ENCODE measurements around the gene TLX2.

TLX2 gene

DNA sequence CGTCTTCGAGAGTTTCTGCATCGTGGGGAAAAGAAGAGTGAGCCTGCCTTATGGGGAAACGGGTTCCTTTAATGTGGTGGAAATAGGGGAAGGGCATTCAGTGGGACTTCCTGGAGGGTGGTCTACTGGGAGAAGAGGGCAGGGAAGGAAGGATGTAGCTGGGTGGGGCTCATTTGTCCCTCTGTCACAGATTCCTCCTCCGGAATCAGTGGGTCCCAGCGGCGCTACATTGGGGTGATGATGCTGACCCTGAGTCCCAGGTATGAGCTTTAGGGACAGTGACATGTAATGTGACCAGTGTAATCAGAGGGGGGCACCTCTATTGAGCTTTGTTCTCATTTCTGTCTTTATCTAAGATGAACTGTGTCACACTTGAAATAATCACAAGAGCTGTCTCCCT, 17.4 kb downstream of the TLX2 start:
- no peak for DNase-seq (ENCODE audit: low read depth)

DNA sequence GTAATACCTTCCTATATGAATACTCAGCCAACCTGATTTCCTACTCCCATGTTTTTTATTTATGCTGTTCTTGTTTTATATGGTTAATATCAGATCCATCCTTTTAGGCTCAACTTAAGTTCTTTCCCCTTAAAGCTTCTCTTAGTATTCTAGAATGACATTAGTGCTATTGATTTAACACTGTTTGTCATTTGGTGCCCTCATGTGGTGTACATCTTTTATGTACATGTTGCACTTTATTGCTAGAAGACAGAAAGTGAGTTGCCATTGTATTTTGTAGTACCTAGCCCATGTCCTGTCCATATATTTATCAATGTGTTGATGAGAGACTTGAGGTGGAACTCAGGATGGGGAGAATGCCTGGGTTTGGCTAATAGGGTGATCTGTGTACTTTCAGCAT, 18.0 kb downstream of the TLX2 start:
- peak; percentile 39 for DNase-seq (ENCODE audit: low read depth)

DNA sequence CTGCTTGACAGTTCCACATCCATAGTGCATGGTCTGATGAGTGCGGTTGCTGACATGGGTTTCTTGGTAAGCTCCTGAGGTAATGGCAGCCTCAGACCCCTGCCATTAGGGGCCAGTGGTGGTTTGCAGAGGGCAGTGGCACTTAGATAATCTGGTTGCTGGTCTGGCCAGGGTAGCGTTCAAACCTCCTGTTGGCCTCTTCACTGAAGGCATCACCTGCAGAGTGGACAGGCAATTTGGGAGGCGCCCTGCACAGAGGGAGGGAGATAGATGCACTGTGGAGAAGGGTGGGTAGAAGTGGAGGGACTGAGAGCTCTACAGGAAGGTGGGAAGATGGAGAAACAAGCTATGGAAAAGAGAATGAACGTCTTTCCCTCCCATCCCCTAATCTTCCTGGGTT, 19.2 kb downstream of the TLX2 start:
- DNase-seq (ENCODE audit: low read depth), result no peak

DNA sequence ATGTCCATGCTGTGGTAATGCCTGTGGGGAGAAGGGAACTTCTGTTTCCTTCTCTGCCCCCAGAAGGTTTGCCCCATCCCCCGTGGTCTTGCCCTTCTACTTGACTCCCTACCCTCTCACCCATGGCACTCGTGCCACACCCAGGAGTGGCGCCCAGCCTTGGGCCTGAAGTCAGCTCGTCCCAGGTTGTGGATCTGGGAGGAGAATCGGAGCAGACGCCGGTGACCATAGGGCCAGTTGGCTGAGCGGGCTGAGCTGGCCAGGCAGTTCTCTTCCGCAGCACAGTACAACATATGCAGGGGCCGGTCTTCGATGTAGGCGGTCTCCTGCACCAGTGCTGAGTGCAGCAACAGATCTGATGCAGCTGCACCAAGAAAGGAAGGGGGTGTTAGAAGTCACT, 20.2 kb downstream of the TLX2 start:
- DNase-seq (ENCODE audit: low read depth), result no peak

DNA sequence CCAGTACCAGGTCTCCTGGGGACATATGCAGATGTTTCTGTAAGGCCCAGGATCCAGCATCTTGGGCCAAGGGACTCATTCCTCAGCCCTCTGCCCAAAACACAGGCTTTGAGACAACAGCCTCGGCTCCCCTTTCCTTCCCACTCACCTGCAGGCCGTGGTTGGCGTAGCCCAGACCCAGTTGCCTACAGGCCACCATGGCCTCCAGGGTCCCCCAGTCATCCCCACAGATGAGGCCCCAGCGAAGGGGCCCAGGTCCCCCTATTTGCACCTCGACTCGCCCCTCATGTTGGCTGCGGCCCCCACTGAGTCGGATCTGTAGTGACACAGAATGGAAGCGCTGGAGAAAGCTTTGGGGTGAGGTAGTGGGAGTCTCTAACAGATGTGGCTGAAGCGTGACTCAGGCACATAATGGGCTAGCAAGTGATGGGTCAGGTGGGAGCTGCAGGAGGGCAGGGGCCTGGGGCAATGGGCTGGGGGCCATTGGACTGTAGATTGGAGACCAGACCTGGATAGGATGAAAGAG, 21.3 kb downstream of the TLX2 start:
- DNase-seq (ENCODE audit: low read depth), result no peak

DNA sequence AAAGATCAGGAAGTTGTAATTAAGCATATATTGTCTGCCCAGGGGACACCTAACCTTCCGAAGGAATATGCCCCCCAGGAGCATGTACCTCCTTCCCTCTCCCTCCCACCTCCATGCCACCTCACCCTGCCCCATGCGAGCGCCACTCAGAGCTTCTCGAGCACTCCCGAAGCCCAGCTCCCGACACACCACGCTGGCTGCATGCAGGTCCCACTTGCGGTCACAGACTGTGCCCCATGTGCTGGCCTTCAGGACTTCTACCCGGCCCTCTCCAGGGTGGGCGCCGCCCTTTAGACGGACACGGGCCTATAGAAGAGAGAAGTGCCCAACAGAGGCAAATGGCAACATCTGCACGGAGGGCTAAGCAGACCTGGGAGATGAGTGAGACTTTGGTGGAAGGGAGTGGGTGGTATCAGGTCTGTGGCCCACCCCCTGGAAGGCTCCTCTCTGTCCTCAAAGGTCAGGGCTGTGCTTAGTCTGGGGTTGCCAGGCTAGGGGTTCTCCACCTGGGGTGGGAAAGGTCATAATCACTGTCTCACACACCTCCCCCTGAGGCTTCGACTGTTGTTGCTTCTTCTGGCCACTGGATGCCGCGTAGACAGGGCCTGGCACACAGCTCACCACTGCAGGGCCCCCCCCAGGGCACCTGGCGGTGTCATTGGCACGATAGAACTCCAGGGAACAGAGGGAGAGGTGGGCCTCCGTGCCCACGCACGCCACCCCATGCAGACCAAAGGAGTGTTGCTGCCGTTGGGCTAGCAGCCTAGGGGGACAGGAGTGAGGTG, 22.1 kb downstream of the TLX2 start:
- no peak for DNase-seq (ENCODE audit: low read depth)

DNA sequence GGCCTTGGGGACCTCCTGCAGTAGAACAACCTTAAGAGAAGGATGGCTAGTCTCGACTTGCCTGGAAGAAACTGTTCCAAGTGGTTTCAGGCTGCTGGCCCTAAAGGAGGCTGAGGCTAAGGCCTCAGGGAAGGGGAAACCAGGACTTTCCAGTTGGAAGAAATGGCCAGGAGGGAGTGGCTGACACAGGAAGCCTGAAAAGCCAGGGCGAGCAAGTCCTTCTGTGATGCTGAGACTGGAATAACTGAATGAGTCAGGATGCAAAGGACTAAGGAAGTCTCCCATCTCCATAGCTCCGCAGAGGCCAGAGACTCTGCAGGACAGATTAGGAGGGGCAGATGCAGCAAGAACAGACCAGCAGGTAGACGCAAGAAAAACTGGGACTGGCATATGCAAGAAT, 22.9 kb downstream of the TLX2 start:
- no peak for DNase-seq (ENCODE audit: low read depth)

DNA sequence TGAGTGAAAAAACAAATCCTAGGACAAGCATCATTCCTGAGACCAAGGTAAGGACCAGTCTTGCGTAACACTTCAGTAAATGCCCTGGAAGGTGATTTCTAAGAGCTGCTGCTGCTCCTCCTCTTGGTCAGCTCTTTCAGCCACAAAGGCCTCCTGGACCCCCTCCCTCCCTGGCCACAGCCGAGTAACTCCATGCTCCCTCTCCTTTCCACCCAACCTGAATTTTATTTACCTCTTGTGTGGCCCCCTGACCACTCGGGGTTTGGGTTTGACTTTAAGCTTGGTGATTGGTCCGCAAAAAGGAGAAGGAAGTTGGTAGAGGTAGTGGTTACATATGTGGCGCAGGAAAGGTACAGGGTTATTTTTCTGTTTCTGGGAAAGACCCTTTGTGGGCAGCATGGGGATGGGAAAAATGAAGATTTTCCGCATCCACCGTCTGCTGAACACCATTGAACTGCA, 24.7 kb downstream of the TLX2 start:
- no peak for DNase-seq (ENCODE audit: low read depth)

DNA sequence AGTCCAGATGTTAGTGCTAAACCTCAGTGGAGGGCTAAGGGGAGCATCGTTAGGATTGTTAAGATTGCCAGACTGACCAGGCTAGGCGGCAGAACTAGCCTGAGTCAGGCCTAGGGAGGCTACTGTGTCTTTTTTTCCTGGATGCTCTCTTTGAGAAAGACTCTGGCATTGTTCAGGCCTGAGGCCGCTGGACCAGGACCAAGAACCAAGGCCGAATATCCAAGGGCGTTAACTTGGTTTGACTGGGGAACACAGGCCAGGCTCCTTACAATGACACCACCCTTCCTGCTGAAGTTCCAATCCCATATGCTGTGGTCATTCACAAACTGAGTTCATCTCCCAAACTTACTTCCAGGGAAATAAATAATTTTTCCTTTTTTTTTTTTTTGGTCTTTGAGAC, 26.0 kb downstream of the TLX2 start:
- no peak for DNase-seq (ENCODE audit: low read depth)

DNA sequence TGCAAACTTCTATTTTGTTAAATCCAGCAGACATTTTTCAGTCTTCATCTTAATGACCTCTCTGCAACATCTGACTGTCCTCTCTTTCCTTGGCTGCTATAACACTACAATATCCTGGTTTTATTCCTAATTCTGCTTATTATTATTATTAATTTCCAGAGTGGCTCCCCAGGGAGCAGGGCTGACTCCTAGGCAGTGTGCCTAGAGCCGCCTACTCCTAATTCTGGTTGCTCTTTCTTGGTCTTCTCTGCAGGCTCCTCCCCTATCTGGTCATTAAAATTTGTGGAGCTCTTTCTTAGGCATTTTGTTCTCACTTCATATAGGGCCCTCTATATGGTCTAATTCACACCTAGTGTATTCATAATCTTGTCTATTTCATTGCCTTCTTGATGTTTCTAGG, 28.7 kb downstream of the TLX2 start:
- DNase-seq (ENCODE audit: low read depth), result no peak

DNA sequence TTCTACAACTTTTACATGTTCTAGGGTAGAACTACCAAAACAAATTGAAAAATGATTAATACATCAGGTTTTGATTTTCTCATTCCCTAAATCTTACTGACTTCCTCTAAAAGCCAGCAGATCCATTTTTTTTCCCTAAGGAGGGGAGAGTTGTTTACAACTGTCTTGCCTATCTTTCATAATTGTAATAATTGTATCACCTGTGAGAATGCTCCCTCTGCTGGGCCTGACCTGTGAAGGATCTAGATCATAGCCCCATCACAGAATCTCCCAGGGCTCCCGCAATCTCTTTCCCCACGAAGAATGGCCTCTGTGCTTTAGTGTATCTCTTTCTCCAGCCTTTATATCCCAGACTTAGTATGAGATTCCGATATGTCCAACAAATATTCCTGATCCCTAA, 30.4 kb downstream of the TLX2 start:
- no peak for DNase-seq (ENCODE audit: low read depth)

DNA sequence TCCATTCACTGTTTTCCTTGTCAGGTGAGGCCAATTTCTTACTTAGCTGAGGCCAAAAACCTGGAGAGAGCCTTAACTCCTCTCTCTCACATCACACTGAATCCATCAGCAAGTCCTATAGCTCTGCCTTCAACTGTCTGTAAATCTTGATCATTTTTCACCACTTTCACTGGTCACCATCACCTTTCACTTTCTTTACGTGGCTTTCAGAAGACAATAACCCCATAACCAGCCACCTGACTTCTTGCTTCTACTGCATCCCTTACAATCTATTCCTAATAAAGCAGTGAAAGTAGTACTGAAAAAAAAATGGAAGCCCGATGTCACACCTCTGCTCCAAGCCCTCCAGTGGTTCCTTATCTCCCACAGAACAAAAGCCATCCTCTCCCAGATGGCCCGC, 31.8 kb downstream of the TLX2 start:
- DNase-seq (ENCODE audit: low read depth), result no peak

DNA sequence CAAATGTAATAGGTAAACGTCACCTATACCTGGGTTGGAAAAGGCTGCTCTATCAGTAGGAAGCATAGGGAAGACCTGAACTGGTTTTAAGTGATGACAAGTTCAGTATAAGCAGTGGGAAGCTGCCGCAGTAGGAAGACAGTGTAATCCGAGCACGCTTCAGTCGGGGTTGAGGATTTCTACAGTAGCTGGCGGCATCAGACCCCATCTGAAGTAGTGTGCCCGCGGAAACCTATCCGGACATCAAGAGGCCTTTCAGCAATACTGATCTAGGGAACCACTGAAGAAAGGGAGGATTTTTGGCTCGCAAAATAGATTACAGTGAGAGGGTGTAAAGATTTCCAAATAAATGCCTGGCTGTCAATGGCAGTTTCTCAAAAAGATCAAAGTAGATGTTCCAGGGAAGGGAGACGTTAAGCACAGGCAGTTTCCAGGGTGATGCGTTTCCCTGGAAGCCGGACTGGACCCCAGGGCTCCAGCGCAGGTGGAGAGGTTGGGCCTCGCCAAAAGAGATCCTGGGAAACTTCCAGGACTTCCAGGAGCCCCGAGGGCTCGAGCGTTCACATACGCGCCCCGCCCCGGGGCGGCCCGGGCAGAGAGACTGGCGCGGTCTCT, 34.1 kb downstream of the TLX2 start:
- DNase-seq (ENCODE audit: low read depth), result peak; percentile 15

DNA sequence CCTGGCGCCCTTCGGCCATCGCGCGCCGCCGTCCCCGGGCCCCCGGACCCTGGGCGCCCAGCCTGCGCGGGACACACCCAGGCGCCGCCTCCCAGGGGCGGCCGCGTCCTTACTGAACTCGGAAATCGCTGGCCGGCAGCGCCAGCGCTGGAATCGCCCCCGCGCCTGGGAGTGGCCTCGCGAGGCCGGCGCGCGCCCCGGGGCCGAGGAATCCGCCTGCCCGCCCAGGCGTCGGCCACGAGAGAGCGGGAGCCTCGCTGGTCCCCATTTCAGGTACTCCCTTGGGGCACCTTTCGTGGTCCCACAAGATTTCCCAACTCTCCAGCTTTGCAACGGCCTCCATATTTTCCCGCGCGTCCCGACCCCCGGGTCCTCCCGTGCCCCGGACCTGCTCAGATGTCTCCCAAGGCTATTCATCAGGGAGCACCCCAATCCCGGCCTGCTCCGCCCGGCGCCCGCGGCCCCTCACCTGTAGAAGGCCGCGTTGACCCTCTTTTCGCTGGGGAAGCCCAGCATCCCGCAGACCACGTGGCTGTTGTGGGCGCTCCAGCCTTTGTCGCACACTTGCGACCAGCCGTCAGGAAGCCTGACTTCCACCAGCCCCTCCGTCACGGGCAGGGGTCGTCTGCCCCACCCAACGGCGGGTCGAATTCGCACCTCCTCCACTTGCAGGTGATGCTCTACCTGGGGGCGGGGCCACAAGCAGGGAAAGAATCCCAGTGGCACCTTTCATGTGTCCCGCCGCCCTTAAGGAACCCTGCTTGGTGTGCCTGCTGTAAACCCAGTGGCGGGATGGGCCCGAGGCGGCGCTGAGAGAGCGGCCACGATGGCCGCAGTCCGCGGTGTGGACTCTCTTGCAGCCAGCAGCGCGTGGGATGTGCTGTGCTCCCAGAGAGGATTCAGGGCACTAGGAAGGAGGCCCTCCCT, 34.9 kb downstream of the TLX2 start:
- peak; percentile 34 for DNase-seq (ENCODE audit: low read depth)

DNA sequence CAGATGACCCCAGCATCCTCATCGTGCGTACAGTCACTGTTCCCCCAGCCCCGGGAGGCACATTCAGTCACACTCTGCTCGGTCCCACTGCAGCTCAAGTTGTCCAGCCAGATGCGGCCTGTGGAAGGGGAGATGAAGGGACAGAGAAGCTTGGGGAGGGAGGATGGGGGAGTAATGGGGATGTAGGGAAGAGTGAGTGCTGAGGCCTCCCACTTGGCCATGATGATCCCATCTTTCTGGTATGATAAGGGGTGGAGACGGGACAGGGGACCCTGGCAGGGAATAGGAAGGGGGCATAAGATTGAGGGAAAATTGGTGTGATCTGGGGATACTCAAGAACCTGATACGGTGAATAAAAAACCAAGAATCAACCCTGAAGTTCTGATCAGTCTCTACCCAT, 36.0 kb downstream of the TLX2 start:
- no peak for DNase-seq (ENCODE audit: low read depth)

DNA sequence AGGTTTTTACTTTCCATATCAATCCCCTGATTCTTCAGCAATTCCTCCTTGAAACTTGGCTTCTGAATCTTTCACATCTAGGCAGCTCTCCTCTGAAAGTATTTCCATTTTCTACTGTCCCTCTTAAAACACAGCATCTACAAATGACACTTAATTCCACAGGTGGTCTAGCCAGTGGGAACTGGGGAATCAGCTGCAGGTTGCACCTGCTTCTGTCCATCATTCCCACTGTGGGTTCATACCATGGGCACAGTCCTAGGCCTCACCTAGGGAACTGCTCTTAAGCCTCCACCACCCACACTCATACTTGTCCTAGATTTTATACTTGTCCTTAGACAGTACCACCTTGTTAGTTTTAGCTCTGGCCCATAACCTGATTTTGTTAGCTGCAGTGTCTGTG, 37.3 kb downstream of the TLX2 start:
- DNase-seq (ENCODE audit: low read depth), result no peak

DNA sequence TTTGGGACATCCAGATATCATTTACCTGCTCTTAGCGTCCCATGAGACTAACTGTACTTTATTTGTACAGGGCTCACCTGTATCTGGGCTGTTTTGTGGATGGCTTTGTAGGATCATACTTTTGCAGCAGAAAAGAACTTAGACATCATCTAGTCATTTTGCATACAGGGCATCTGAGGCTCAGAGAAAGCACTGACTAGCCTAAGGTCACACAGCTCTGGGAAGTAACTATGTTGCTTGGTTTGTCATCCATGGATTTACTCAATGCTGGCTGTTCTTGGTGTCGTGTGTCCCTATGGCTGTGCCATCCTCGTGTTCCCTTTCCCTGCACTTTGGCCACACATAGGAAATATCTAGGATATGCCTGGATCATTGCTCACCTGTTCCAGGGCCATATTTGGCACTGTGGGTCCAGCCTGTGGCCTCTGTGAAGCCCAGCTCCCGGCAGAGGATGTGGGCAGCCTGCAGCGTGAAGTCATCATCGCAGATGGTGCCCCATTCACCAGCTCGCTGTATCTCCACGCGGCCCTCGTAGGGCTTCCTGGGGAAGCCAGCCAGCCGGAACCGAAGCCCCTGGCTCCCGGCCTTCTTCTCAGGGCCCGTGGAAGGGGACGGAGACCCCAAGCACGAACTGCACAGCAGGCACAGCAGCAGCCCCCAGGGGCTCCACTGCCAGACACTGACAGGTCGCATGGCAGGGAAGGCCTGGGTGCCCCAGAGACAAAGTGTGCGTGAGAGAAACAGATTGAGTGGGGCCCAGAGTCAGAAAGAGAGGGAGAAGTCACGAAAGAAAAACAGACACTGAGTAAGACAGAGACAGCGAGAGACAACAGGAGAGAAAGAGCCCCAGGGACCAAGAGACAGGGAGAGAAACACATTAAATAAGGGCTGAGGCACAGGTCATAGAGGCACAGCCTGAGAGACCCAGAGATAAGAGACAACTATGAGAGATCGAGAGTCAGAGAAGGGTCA, 38.0 kb downstream of the TLX2 start:
- no peak for DNase-seq (ENCODE audit: low read depth)

DNA sequence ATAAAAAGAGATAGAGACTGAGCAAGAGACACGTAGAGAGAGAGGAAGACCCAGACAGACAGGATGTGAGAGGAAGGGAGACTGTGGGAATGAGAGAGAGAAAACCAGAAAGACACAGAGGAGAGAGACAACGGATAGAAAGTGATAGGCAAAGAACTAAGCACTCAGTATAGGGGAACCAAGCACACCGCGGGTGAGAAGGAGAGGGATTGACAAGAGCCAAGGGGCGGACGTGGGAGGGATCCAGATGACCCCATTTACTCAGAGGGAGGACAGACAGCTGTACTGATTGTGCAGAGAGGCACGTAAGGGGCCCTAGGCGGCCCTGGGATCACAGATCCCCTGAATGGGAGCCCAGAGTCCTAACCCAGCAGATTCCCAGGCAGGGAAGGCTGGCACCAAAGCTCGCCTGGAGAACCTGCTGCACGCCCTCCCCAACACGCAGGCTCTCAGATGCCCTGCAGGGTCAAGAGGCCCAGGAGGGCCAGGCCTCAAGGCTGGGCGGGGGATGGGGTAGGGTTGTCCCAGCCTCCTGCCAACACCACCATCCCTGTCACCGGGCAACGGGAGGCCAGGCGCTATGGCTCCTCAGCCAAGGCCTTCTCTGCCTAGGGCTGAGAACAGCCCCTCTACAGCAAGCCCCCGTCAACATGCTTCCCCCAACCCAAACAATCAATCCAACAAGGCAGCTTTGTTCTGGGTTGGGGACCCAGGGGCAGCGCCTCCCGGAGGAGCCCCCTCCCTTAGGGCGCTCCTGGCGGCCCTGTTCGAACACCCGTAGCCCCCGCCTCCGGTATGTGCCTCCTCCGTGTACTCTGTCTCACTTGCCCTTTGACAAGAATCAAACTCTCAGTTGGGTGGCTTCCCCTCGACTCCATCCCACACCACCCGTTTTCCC, 38.9 kb downstream of the TLX2 start:
- peak; percentile 31 for DNase-seq (ENCODE audit: low read depth)

DNA sequence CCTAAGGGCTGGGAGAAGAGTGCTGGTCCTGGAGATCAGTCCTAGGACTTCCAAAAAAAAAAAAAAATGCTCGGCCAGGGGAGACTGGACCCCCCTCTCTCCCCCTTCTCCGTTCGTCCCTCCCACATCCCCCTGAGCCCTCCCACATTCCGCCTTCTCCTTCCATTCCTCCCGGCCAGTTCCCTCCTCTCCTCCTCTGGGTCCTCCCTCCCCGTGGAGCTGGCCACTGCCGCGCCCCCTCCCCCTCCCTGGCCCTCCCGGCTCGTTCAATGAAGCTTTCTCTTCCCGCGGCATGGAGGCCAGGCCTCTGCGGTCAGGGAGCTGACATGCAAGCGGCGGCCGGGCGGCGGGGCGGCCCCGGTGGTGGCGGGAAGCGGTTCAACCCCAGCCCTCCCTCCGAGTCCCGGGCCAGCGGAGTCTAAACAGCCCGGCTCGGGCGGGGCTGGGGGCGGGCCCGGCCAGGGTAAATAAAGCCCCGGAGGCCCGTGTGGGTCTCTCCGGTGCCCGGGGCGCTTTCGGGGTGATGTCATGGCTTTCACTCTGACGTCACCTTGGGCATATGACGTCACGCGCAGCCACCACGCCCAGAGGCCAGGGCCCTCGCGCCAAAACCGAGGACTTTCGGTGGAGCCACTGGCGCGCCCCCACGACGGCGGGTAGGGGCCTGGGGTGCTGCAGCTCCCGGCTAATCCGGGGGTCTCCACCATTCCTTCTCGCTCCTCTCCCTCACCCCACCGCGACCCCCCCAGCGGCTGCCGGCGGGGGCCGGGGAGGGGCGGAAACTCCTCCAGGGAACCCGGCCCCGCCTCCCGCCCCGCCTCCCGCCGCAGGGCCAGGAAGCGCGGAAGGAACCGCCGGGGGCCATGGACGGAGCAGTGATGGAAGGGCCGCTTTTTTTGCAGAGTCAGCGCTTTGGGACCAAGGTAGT, 39.9 kb downstream of the TLX2 start, which contains the start of the genes DOK1 and LOXL3:
TSS of gene DOK1 (plus strand) at position 829 of the 928 bp plus-strand sequence. CDS start at position 864, 35 bp downstream.
TSS of gene LOXL3 (minus strand) at position 51 of the 928 bp plus-strand sequence. CDS start 1,308 bp downstream, outside the sequence.
- peak; percentile 91 for DNase-seq (ENCODE audit: low read depth)
